Stimulated activated CD4-positive, alpha-beta T cell treated with anti-CD3 and anti-CD28 coated beads, TNF-alpha, amount 100 ng/mL, for 1 hour (primary cell): ENCODE results near the gene CCDC77.
"Not testable (repeated sequence)": the region's sequence is repeated elsewhere in the genome, so short reads cannot be mapped to it uniquely, and the experiment has no call there.

Source experiments
- DNase-seq, 3 donors: peaks; one replicate each; pipeline ENCODE4 v3.0.0-alpha.2; 2020; ENCODE audit warnings: low read depth in 3 of 3, low spot score in 1 of 3

CCDC77 gene

DNA sequence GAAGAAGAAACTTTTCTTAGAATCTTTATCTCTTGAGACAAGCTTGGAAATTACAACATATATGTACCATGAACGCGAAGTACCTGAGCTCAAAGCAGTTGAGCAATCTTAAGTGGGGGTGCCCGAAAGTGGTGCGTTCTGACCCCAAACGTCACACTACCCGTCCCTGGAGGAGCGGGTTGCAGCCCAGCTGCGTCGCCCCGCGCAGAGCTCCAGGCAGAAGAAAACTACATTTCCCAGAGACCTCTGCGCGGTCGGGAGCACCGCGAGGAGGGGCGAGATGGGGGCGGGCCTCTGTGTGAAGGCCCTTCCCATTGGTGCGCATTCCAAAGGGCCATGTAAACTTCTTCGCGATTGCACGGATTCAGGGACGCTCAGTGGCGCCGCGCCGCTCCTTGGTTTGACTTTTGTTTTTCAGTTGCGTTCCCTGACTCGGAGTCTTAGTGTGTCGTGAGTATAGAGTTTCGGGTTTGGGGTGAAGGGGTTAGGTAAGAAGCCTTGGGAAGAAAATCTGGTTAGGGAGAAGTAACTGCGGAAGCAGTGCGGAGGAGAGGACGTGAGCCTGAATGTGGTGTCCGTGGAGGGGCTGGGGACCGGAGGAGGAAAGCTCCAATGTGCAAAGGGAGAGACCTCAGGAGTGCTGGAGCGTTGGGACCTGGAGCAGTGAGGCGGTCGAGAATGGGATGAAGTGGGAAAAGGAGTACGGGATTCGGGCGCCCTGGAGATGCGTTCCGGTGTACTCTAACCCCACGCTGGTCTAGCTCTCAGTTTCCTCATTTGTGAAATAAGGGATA, at the start of gene CCDC77:
TSS of gene CCDC77 (plus strand) at position 410 of the 794 bp plus-strand sequence. CDS start 7,740 bp downstream, outside the sequence.
- DNase-seq, result peak; percentile 77 to 91 (median 88)

DNA sequence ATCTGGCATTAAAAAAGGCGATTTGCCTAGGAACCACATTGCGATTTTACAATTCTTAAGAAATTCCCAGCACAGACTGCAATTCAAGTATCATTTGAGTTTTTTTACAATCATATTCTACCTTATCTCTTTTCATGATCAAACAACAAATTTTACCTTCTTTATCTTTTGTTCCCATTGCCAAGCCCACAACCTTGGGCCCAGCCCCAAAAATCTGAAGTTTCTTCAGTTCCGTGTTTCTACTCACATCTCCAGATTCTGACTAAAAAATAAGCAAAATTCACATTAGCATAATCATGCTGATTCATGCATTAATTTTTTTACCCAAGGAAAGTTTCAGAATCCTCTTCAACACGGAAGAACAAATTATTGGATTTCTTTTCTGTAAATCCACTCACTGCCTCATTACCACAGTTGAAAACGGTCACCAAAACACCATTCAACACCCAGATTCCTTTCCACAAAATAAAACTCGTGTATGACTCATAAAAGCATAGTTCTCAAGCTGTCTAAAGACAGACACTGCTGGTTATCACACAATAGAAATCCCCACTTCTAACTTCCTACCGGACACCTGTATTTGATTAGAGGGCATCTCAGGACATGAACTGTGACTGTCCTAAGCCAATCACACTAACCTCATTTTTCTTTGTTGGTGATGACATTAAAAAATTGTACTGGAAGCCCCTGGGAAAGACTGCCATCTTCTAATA, 45.0 kb upstream of the CCDC77 start:
- DNase-seq, result no peak

DNA sequence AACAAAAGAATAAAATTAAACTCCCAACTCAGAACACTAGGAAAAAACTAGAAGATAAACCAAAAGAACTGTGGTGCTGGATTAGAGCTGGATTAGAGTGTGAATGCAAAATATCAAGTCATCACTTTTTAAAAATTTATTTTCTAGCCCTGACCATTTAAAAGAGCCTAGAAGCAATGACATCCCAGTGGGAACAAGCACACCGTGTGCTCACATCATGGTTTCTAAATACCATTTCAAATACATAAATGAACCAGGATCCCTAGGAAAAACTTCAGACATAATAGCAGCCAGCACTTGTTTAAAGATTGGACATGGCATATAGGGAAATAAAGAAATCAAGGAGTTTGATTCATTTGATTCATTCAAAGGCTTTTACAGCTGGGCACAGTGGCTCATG, 42.4 kb upstream of the CCDC77 start:
- no peak for DNase-seq

DNA sequence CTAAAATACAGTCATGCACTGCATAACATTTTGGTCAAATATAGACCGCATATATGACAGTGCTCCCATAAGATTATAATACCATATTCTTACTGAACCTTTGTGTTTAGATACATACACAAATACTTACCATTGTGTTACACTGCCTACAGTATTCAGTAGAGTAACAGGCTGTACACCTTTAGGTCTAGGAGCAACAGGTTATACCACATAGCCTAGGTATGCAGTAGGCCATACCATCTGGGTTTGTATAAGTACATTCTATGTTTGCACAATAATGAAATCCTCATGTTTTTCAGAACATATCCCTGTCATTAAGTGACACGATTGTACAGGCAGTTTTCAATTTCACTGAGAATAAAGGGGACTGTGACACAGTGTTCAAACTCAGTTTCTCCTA, 34.6 kb upstream of the CCDC77 start:
- no peak for DNase-seq

DNA sequence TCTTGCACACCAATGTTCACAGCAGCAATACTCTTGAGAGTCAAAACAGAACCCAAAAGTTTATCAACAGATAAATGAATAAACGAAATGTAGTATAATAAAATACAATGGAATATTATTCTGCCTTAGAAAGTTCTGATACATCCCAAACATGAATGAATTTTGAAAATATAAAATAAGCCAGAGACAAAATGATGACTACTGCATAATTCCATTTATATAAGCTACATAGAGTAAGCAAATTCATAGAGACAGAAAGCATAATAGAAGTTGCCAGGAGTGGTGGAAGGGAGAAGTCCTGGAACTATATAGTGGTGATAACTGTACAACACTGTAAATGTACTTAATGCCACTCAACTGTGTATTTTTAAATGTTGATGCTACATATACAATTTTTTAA, 33.5 kb upstream of the CCDC77 start:
- no peak for DNase-seq

DNA sequence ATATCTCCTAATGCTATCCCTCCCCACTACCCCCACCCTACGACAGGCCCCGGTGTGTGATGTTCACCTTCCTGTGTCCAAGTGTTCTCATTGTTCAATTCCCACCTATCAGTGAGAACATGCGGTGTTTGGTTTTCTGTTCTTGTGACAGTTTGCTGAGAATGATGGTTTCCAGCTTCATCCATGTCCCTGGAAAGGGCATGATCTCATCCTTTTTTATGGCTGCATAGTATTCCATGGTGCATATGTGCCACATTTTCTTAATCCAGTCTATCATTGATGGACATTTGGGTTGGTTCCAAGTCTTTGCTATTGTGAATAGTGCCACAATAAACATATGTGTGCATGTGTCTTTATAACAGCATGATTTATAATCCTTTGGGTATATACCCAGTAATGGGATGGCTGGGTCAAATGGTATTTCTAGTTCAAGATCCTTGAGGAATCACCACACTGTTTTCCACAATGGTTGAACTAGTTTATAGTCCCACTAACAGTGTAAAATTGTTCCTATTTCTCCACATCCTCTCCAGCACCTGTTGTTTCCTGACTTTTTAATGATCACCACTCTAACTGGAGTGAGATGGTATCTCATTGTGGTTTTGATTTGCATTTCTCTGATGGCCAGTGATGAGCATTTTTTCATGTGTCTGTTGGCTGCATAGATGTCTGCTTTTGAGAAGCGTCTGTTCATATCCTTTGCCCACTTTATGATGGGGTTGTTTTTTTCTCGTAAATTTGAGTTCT, 30.5 kb upstream of the CCDC77 start:
- not testable (repeated sequence) for DNase-seq

DNA sequence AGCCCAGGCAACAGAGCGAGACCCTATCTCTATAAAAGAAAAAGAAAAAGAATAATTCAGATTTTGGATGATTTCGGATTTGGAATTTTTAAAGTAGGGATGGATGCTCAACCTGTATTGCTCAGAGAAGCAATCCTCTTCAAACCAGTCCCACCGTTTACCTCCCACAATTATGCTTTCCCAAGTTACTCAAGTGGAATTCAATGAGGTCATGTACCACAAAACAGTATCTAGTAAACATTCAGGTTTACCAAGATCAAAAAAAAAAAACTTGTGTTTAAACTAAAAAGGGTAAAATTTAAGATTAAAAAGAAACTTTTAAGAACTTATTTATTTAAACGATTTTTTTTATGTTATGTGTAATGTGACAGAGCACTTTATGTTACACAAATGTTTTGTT, 14.8 kb upstream of the CCDC77 start:
- no peak for DNase-seq

DNA sequence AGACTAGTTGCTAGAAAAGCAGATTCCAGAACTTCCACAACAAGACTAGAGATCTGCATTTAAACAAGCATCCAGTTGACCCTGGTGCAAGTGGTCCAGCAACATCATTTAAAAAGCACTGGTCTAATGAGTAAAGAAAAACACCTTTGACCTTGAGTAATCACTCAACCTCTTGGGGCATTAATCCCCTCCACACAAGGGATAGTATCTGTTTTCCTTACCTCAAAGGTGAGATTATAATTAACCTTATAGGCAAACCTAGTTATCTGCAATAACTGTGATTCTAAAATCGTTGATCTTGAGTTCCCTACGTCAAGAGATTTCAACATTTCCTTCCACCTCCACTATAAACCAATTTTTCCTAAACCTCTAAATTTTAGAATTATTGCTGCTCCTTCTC, 13.4 kb upstream of the CCDC77 start:
- no peak for DNase-seq

DNA sequence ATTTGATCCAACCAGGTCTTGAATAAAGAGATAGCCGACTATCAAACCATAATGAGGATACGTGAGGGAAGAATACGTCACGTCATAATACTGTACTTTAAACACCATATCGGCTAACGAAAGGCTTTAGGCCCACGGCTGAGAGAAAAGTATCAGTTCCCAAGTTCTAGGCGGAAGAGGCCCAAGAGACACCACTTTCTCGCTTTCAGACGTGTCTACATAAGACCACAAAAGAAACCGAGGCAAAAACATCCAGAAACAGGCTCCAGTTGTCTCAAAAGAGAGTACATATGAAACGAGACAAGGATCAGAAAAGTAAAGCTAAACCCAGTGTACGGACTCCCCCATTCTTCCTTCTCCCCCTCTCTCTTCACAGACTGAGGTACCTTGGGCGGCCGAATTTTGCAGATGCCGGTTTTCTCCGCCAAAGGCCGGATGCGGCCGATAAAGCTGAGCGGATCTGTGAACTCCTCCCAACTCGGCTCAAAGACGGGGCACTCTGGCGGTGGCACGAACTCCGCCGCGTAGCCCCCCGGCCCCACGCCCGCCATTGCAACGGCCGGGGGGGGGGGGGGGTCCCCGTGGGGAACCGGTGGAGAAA, 12.8 kb upstream of the CCDC77 start:
- peak in 2 of 3 donors; percentile 3 to 8 for DNase-seq

DNA sequence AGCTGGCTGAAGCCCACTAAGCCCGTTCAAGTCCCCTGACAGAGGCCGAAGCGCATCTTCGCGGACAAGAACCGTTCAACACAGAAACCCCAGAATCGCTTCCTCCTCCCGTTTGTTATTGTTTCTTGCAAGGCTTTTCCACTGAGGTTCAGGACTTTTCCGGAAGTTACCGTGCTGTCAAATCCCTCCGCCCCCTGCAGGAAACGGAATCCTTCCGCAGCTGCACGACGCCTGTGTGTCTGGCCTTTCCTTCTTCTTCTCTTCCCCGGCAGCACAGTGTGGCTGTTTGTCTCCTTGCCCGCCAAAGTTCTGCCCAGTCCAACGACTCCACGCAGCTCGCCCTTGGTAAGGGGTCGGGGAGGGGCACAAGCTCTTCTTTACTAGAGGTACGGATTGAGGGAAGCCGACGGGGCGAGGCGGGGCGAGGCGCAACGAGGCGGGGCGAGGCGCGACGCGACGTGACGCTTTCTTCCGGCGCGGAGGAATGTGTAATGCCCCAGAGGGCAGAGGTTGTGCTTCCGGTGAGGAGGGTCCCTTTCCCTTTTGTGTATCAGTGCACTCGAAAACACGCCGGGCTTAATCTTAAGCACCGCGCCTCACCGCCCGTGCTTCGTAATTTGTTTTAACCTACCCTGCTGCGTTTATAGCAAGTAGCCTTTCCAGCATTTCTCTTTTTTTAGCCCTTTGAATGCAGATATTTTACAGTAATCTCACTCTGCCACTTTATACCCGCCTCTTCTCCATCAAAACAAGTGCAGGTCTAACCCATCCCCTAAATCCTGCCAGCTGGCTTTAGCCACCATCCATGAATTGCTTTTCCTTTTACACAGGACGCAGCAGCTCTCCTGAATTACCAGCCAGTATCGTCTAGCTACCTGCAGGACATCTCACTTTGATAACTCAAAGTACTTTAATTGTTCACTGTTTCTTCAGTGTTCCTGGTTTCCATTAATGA, 12.0 kb upstream of the CCDC77 start, which contains the start of gene KDM5A:
TSS of gene KDM5A (minus strand) at position 179 of the 955 bp plus-strand sequence. CDS start 229 bp downstream, outside the sequence.
- peak; percentile 71 to 79 (median 73) for DNase-seq

DNA sequence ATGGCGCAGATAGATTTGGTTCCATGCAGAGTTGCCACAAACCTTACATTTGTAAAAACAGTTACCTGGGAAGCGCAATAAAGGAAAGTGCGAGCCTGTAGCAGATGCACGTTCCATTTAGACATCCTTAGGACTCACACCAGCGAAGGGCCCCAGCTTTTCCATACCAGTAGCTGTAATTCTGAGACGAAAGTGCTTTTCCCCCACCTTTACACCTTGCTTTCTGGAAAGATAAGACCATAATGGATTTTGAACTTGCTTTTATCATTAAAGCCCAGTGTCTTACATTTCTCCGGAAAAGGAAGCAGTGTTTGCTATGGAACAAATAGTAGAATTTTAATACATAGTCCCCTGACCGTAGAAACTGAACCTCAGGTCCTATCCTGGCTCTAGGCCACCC, 616 bp upstream of the CCDC77 start:
- DNase-seq, result no peak

DNA sequence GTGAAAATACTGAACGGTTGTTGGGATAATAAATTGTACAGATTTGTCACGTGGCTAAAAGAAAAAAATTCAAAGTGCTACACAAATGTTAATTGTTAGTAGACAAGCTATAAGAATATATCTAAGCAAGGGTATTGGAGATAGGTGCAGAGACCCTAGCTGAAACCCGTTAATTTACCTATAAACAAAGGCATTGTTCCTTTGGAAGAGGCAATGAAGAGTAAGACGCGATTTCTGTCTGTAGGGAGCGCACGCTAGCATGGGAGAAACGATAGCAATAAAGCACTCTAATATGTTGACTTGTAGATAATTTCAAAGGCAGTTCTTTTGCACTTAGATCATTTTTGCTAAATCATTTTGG, 565 bp downstream of the CCDC77 start:
- no peak for DNase-seq

DNA sequence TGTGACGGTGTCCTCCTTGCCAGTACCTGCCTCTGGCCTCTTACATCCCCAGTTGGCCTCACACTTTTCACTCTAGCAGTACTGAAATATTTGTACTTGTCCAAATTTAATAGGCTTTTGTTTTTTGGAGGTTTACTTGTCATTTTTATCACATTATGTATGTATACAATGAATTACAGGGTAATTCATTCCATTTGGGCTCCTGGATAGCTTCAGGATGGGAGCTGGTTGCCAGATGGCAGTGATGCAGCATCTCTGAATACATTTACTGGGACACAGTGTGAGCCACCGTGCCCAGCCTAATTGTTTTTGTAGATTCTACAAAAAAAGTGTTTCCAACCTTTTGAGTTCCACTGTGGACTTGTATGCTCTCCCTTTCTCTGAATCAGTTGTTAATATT, 13.4 kb downstream of the CCDC77 start:
- DNase-seq, result no peak

DNA sequence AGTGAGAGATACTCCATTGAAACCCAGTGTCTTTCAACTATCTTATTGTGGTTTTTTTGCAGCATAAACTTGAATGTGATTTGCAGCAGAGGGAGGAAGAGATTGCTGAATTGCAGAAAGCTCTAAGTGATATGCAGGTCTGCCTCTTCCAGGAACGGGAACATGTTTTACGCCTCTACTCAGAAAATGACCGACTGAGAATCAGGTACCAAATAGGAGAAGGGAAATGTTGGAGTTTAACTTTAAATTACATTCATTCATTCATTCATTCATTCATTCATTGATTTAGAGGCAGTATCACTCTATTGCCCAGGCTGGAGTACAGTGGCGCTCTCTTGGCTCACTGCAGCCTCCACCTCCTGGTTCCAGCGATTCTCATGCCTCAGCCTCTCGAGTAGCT, 17.0 kb downstream of the CCDC77 start:
- no peak for DNase-seq

DNA sequence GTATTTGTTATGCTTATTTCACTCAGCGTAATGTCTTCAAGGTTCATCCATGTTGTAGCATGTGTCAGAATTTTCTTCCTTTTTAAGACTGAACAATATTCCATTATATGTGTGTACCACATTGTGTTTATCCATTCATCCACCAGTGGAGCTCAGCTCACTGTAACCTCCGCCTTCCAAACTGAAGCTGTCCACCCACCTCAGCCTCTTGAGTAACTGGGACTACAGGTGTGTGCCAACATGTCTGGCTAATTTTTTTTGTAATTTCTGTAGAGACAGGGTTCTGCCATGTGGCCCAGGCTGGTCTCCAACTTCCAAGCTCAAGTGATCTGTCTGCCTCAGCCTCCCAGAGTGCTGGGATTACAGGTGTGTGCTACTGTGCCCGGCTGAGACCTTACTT, 21.1 kb downstream of the CCDC77 start:
- DNase-seq, result no peak

DNA sequence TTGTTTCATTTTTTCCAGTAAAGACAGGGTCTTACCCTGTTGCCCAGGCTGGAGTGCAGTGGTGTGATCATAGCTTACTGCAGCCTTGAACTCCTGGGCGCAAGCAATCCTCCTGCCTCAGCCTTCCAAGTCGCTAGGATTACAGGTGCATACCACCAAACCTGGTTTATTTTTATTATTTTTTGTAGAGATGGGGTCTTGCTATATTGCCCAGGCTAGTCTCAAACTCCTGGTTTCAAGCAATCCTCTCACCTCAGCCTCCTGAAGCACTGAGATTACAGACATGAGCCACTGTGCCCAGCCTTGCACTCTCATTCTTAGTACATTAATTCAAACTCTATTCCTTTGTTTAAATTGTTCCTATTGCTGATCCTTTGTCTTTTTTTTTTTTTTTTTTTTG, 34.3 kb downstream of the CCDC77 start:
- not testable (repeated sequence) for DNase-seq

DNA sequence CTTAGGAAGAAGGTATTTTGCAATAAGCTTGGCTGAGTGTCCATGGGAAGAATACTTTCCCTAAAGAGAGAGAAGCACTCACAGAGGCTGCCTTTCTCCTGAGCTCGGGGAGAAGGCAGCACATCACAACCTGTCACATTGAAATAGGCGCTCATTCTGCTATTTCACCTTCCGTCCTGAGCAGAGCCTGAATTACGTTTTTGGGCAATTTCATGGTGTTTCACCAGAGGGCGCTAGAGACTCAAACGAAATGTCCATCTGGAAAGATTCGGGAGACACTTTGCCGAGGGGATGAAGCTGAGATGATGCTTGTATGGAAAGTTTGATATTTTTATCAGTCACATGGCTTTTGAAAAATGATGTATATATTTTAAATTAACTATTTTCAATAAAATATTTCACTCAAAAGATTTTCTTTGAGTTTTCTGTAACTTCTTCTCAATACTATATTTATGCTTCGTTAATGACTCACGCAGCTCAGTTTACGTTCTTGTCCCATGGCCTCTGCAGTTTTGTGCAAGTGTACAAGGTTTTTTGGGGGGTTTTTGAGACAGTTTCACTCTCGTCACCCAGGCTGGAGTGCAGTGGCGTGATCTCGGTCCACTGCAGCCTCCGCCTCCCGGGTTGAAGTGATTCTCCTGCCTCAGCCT, 40.9 kb downstream of the CCDC77 start:
- DNase-seq, result no peak

DNA sequence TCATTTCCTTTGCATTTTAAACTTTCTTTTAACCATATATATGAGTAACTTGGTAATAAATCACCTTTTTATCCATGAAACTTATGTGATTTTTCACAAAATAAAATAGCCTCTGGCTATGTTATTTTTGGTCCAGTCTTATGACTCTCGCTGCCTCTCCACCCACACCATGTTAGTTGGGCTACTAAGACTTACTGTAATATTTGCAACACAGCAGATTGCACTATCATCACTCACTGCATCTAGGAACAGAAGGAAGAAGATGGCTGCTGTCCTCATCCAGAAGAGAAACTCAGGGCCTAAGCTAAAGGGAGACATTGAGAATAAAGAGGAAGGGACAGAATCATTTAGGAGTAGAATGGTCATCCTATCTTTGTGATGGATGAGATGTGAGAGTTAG, 45.7 kb downstream of the CCDC77 start:
- DNase-seq, result no peak

DNA sequence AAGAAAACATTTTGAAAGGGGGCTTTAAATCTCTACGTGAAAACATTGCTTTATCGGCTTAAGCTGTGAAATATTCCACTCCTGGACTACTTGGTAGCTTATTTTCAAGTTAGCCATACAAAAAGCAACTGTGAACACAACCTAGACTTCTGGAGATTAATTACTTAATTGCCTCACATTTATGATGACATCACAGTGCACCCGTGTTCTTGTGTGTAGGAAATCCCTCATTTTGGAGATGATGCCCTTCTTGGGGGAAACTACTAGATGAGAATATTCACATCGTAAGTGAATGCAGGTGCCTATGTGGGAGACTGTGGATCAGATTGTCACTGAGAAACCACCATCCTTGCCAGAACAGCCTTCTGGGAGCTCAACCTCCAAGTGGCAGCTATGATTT, 47.8 kb downstream of the CCDC77 start:
- no peak for DNase-seq

DNA sequence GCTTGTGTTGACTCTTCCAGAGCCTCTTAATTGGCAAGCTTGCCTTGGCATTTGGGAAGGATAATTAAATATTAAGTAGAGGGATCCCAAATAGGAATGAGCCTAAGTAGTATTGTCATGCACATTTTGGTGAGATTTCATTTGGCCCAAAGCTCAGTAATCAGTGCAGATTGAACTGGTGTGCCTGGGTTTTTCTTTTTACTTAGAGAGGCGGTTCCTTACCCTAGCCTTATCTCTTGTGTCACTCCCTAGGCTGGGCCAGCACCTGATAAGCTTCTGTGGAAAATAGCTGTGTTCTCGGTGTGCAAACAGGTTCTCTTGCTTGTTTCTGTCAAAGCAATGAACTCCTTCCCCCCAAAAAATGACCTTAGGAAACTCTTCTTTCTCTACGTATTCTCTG, 49.0 kb downstream of the CCDC77 start:
- no peak for DNase-seq
